K562 (cell line): Measurements from ENCODE around the gene SDK1. TPM values are rescaled to one million over a fixed set of nuclear protein-coding genes. Genes with fewer than 3 reads are reported as not detected.

Source experiments
- ATAC-seq: fragments of 200-7000 bp; cut with Tn5 transposase; 3 replicates; pipeline ENCODE4 v1.9.1; 2020; ENCODE audit warnings: moderate library complexity
- BruUV-seq: library from RNA; stranded (reverse); fragments of 400-500 nt; replicated peaks from 2 replicates; lab custom pipeline; 2021; lab: Mats Ljungman, UMichigan
- CTCF ChIA-PET: fragments of 300-600 bp; formaldehyde crosslinking; extraction: SDS; loops from one replicate; lab custom pipeline; 2021; ENCODE audit warnings: low intra/inter-chr PET ratio; lab: Yijun Ruan, JAX
- POLR2A ChIA-PET: fragments of 300-600, 350-650 bp; sonication (Branson Sonifier 250); formaldehyde crosslinking; extraction: SDS; loops from one replicate; lab custom pipeline; 2021; ENCODE audit warnings: antibody characterized with exemption, inconsistent platforms; lab: Yijun Ruan, JAX
- DNase-seq, 4 experiments: peaks; one replicate each; pipeline versions ENCODE4 v3.0.0 to v3.0.0-alpha.2; 2011 to 2018; ENCODE audit warnings: low spot score in 3 of 4, mixed read lengths in 3 of 4; ENCODE audit errors: extremely low read depth in 1 of 4
- FAIRE-seq: peaks from 2 replicates; lab custom pipeline; 2011; peaks lifted over from hg19 to GRCh38; lab: Jason Lieb, UNC
- H2AFZ ChIP-seq: 2 replicates; pipeline ENCODE4 v1.6.0; 2011; ENCODE audit warnings: low read depth, low read length, control low read depth, inconsistent platforms
- H3K27ac ChIP-seq: fragments of 200-600 bp; 3 replicates; pipeline ENCODE4 v1.8.0; 2011; ENCODE audit warnings: low read depth, mild to moderate bottlenecking, control low read depth, inconsistent platforms, low read length, moderate library complexity, mixed read lengths; ENCODE audit errors: extremely low read depth
- H3K27me3 ChIP-seq, 2 experiments: fragments of 300-600 bp in 1 of 2; 2 replicates in 1 of 2; 3 replicates in 1 of 2; pipeline versions ENCODE4 v1.6.0 to v1.8.0; 2011; ENCODE audit warnings: inconsistent platforms in 2 of 2, low read length in 2 of 2, mild to moderate bottlenecking in 1 of 2, mixed read lengths in 1 of 2, moderate library complexity in 1 of 2; ENCODE audit not compliant: control insufficient read depth in 2 of 2, insufficient read depth in 2 of 2
- H3K36me3 ChIP-seq: fragments of 300-600 bp; 3 replicates; pipeline ENCODE4 v1.8.0; 2011; ENCODE audit warnings: mild to moderate bottlenecking, low read length, inconsistent platforms; ENCODE audit not compliant: control insufficient read depth, insufficient read depth
- H3K4me1 ChIP-seq, 2 experiments: fragments of 200-600 bp in 1 of 2; replicated peaks in 1 of 2; 2 replicates in 1 of 2; 3 replicates in 1 of 2; pipeline versions ENCODE4 v1.5.1 to v1.8.0; 2011; ENCODE audit warnings: inconsistent platforms in 2 of 2, low read length in 2 of 2, mild to moderate bottlenecking in 1 of 2, mixed read lengths in 1 of 2, moderate library complexity in 1 of 2; ENCODE audit not compliant: control insufficient read depth in 2 of 2, insufficient read depth in 2 of 2
- H3K4me2 ChIP-seq: 2 replicates; pipeline ENCODE4 v1.6.1; 2011; ENCODE audit warnings: low read length, control low read depth, inconsistent platforms, mixed read lengths; ENCODE audit not compliant: insufficient read depth
- H3K4me3 ChIP-seq: fragments of 200-600 bp; sonication (generic), shearing (Covaris generic); 2 replicates; pipeline ENCODE4 v1.5.1; 2016; ENCODE audit warnings: control low read depth, inconsistent platforms
- H3K79me2 ChIP-seq: fragments of 200-600 bp; 3 replicates; pipeline ENCODE4 v1.8.0; 2011; ENCODE audit warnings: low read length, inconsistent platforms; ENCODE audit not compliant: control insufficient read depth, insufficient read depth
- H3K9ac ChIP-seq, 2 experiments: 2 replicates each; pipeline versions ENCODE4 v1.6.0 to v1.6.1; 2011; ENCODE audit warnings: low read depth in 2 of 2, low read length in 2 of 2, control low read depth in 1 of 2, inconsistent platforms in 1 of 2, mild to moderate bottlenecking in 1 of 2, mixed read lengths in 1 of 2; ENCODE audit not compliant: insufficient read depth in 1 of 2
- H3K9me1 ChIP-seq: one replicate; pipeline ENCODE4 v1.6.0; 2011; ENCODE audit warnings: inconsistent platforms, mild to moderate bottlenecking, low read length, moderate library complexity; ENCODE audit not compliant: control insufficient read depth, insufficient read depth
- H3K9me3 ChIP-seq: replicated peaks from 2 replicates; pipeline ENCODE4 v1.5.1; 2011; ENCODE audit warnings: low read depth, low read length, inconsistent platforms; ENCODE audit not compliant: control insufficient read depth, insufficient read depth
- H4K20me1 ChIP-seq: replicated peaks from 2 replicates; pipeline ENCODE4 v1.6.1; 2011; ENCODE audit warnings: low read length, inconsistent platforms, mixed read lengths; ENCODE audit not compliant: control insufficient read depth, insufficient read depth
- CBX8 ChIP-seq: fragments of 200-600 bp; sonication (generic); IDR thresholded peaks from 2 replicates; pipeline ENCODE4 v1.6.1; 2012; ENCODE audit warnings: borderline replicate concordance, mixed run types, low read depth, mild to moderate bottlenecking, moderate library complexity, mixed read lengths, low read length, control low read depth, inconsistent platforms; ENCODE audit not compliant: poor library complexity, severe bottlenecking; ENCODE audit errors: extremely low read depth
- ZNF609 ChIP-seq: sonication (generic); formaldehyde crosslinking; IDR thresholded peaks from 2 replicates; pipeline ENCODE4 v1.8.1; 2023; ENCODE audit warnings: missing genetic modification reagents, mild to moderate bottlenecking, borderline replicate concordance
- WGBS: fragments of 100-300 bp; shearing (Covaris generic); methylation state at CpG from one replicate; pipeline ENCODE4 v1.1.6; 2016; ENCODE audit warnings: low coverage, mixed read lengths; ENCODE audit not compliant: insufficient coverage; ENCODE audit errors: missing lambda C conversion rate; 5-methylcytosine and 5-hydroxymethylcytosine counted together
- in situ Hi-C: fragments of 300-500 bp; cut with MboI; formaldehyde crosslinking; loops from 4 replicates; pipeline ENCODE4 v1.15.0; 2018; ENCODE audit warnings: inconsistent platforms, mixed read lengths
- intact Hi-C: fragments of 100-400 bp; cut with micrococcal nuclease; formaldehyde crosslinking; loops from 2 replicates; pipeline ENCODE4 v1.14.2; 2022
- polyA plus RNA-seq, 8 experiments: library from polyadenylated mRNA; depleted of rRNA in 4 of 8; stranded (reverse) in 5 of 8; unstranded in 3 of 8; fragments of >200 nt; fragmentation: Nextera tagmentation in 2 of 8; fragmentation: Illumina TruSeq in 1 of 8; extraction: Ambion mirVana in 2 of 8; extraction: Trizol in 1 of 8; gene quantifications; 2 replicates each; pipeline versions ENCODE4 v1.2.1 to v1.2.3, GENCODE V29; 2011 to 2014; ENCODE audit warnings: inconsistent platforms in 1 of 8, missing spikeins in 1 of 8
- total RNA-seq, 7 experiments: library from RNA; depleted of rRNA in 6 of 7; stranded (reverse); fragments of >200 nt in 6 of 7; fragmentation: Illumina TruSeq in 2 of 7; extraction: Trizol in 2 of 7; gene quantifications; 2 replicates each; pipeline versions ENCODE4 v1.2.1 to v1.2.3, GENCODE V29; 2011 to 2021; ENCODE audit warnings: low replicate concordance in 1 of 7
- TF ChIP-seq, protein P1 (sequence below): sonication (generic); formaldehyde crosslinking; IDR thresholded peaks from 2 replicates; pipeline ENCODE4 v1.4.0; 2020; ENCODE audit warnings: mild to moderate bottlenecking, missing genetic modification reagents

The SDK1 gene
- total and polyA plus RNA-seq, 9 of the 15 experiments (the other 6 are each of a cell fraction or from before 2014, with no cell fraction given), result 0.16 TPM; not detected in 8

GRCh38 chr7:3753868-3754267 lies 452.8 kb downstream of the SDK1 start:
- Histone ChIP-seq H3K79me2 (no peaks in the 10 kb centered on the region), H3K9me3 (no peaks in the 10 kb centered on the region), H3K36me3 (no peaks in the 10 kb centered on the region), H3K4me2 (no peak overlapping the region), H3K4me3 (no peak overlapping the region)
- in situ Hi-C loops, result no loop called here
- no TSS peak for BruUV-seq
- ATAC-seq (no peak), FAIRE-seq (no peak), DNase-seq (no peak)
- no peak for TF ChIP-seq ZNF609
- no peak for TF ChIP-seq CBX8
- TF ChIP-seq, protein P1, sequence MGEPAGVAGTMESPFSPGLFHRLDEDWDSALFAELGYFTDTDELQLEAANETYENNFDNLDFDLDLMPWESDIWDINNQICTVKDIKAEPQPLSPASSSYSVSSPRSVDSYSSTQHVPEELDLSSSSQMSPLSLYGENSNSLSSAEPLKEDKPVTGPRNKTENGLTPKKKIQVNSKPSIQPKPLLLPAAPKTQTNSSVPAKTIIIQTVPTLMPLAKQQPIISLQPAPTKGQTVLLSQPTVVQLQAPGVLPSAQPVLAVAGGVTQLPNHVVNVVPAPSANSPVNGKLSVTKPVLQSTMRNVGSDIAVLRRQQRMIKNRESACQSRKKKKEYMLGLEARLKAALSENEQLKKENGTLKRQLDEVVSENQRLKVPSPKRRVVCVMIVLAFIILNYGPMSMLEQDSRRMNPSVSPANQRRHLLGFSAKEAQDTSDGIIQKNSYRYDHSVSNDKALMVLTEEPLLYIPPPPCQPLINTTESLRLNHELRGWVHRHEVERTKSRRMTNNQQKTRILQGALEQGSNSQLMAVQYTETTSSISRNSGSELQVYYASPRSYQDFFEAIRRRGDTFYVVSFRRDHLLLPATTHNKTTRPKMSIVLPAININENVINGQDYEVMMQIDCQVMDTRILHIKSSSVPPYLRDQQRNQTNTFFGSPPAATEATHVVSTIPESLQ (CRISPR knock-in tag), result no peak
- TF ChIP-seq, all 486 proteins: peak for 0
- 0% methylated on average over 1 of the region's 1 CpG for WGBS
- no peaks in the 10 kb centered on the region for H4K20me1 ChIP-seq
- H3K27me3 ChIP-seq, result no peaks in the 10 kb centered on the region
- intact Hi-C loops, result no loop called here
- H3K4me1 ChIP-seq, result no peaks in the 10 kb centered on the region
- H3K9me1 ChIP-seq, result no peaks in the 10 kb centered on the region
- ChIA-PET CTCF (no interaction called here), POLR2A (interaction anchor here (0.7 kb wide), 1 partner anchor 55 kb away, joined by 3 read pairs; no protein-coding TSS in a partner anchor)
- H2AFZ ChIP-seq, result no peak overlapping the region
- H3K9ac ChIP-seq, result no peak overlapping the region
- H3K27ac ChIP-seq, result no peak overlapping the region
